NOMO-1 (cell line): ENCODE data around the gene CASR.
"Not testable (repeated sequence)": the region's sequence is repeated elsewhere in the genome, so short reads cannot be mapped to it uniquely, and the experiment has no call there.

Experiments used
- DNase-seq, 2 experiments: peaks; one replicate each; lab custom pipeline; 2025; ENCODE audit not compliant: unreplicated experiment in 2 of 2; lab: John Stamatoyannopoulos, UW

CASR gene, protein sequence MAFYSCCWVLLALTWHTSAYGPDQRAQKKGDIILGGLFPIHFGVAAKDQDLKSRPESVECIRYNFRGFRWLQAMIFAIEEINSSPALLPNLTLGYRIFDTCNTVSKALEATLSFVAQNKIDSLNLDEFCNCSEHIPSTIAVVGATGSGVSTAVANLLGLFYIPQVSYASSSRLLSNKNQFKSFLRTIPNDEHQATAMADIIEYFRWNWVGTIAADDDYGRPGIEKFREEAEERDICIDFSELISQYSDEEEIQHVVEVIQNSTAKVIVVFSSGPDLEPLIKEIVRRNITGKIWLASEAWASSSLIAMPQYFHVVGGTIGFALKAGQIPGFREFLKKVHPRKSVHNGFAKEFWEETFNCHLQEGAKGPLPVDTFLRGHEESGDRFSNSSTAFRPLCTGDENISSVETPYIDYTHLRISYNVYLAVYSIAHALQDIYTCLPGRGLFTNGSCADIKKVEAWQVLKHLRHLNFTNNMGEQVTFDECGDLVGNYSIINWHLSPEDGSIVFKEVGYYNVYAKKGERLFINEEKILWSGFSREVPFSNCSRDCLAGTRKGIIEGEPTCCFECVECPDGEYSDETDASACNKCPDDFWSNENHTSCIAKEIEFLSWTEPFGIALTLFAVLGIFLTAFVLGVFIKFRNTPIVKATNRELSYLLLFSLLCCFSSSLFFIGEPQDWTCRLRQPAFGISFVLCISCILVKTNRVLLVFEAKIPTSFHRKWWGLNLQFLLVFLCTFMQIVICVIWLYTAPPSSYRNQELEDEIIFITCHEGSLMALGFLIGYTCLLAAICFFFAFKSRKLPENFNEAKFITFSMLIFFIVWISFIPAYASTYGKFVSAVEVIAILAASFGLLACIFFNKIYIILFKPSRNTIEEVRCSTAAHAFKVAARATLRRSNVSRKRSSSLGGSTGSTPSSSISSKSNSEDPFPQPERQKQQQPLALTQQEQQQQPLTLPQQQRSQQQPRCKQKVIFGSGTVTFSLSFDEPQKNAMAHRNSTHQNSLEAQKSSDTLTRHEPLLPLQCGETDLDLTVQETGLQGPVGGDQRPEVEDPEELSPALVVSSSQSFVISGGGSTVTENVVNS

GRCh38 chr3:122183521-122183892 lies at the start of gene CASR:
TSS of gene CASR (plus strand) at chr3:122183668. CDS start at chr3:122254190, 70,522 bp downstream.
- no peak for DNase-seq

DNA sequence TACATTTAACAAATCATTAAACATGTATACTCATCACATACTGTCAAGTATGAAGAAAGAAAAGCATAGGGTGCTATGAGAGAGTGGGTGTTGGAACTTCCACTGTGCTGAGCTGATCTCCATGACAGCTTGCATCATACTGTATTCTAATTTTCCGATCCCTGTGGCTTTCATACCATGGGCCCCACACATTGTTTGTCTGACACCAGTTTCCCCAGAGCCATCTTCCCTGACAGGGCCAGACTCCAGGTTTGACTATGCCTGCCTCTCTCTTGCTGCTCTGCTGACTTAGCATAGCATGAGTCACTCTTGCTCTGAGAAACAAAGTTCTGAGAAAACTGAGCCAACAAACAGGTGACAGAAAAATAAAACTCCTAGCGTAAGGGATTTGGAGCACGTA lies 37.0 kb upstream of the CASR start:
- no peak for DNase-seq

DNA sequence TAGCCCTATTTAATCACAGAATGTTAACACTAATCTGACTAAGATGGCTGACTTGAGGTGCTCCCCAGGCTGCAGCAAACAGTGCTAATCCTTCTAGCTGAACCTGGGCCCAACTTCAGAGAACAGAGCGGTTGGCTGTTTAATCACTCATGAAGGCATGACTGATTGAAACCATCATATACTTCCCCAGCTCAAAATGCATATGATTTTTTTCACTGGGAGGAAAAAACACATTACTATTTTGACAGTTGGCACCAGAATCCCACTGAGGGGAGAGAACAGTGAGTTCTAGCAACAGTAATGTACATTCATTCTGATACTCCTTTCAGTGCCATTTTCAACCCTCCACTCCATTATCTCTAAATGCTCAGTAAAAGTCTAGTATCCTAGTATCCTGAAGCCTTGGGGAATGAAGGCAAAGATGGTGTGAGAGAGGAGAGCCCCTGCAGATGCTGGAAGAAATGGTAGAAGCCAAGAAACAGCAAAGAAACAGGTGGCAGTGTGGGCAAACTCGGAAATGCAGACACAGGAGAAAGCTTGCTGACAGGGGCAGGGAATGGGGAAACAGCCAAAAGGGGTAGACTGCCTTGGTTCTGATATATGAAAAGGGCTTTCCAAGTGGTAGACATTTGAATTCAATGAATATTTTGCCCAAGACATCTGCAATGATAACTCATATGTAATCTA lies 34.4 kb upstream of the CASR start:
- DNase-seq = no peak

GRCh38 chr3:122151480-122151879 lies 32.0 kb upstream of the CASR start:
- DNase-seq = no peak

- DNase-seq = not testable (repeated sequence)
These were observed 18.5 kb upstream of the CASR start for GRCh38 chr3:122164983-122165382.

- no peak for DNase-seq
These were observed 15.8 kb upstream of the CASR start for GRCh38 chr3:122167630-122168029.

DNA sequence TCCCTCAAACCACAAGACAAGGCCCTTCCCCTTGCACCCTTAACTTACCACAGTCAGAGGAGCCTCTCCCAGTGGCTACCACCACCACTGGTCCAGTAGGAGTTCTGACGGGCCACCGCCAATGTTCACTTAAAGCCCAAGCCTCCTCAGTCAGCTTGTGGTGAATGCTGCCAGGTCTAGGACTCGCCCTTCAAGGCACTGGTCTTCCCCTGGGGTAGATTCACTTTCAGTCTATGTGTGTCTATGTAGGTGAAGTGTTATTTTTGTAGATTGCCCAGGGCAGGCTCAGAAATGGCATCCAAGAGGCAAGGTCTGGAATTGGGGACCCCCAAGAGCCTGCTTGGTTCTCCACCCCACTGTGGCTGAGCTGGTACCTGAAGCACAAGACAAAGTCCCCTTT lies 15.4 kb upstream of the CASR start:
- no peak for DNase-seq

DNA sequence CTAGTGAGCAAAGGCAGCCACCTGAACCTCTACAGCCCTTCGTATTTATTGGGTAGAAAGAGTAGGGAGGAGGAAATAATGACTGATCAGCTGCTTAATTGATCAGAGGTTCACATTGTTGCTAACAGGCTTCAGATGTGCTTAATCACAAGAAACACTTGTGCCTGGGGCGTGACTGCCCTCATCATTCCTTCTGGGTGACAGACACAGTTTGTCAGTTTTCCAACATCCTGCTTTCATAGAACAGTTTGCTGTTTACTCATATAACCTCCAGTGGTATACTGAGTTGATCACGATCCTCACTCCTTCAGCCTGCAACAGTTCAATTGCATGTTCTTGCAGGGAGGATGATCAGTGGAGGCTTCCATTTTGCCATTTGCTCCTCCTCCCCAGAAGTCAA lies 13.6 kb upstream of the CASR start:
- DNase-seq = no peak

- not testable (repeated sequence) for DNase-seq
These were observed 12.1 kb upstream of the CASR start for GRCh38 chr3:122171361-122171760.

DNA sequence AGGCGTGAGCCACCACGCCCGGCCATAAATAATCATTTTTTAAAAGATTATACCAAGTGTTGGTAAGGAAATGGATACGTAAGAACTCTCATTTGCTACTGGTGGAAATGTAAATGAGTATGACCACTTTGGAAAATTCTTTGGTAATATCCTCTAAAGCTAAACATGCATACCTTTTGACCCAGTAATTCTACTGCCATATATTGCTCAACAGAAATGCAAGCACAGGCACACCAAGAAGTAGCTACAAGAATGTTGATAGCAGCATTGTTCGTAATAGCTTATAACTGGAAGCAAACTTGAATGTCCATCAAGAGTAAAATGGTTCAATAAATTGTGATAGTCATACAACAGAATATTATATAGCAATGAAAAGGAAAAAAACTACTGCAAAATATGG lies 4.8 kb upstream of the CASR start:
- no peak for DNase-seq

GRCh38 chr3:122183893-122184590 lies 574 bp downstream of the CASR start:
- DNase-seq = no peak

DNA sequence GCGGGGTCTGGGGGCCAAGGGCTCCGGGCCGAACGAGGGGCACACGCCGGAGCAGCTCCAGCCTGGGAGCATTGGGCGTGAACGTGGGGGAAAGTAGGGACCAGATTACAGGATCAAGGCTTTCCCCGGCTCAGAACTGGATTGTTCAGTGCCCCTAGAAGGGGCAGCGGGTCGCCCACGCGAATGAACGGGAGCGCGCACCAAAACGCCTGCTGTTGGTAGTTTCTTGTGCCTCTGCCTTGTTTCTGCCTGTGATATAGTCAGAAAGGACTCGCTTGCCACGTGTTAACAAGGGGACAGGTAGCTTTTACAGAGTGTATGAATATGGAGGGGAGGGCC lies 1.1 kb downstream of the CASR start:
- no peak for DNase-seq

- DNase-seq = no peak
These were observed 2.9 kb downstream of the CASR start for GRCh38 chr3:122186372-122186771.

- DNase-seq = no peak
These were observed 5.3 kb downstream of the CASR start for GRCh38 chr3:122188737-122189136.

DNA sequence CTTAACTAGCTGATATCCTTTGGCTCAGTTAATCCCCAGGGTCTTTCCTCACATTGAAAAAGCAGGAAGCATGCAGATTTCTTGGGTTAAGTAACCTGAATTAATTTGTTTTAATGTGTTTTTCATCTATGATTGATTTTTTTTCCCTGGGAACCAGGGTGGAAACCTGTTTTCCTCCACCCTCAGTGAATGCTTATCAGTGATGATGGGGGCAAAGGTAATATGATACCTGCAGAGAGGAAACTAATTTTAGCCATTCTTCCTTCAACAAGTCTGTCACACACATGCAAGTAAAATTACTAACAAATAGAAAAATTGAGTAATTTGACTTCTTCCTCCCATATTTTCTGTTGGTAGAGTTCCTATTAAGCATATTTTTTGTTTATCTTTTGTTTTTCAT lies 5.9 kb downstream of the CASR start:
- no peak for DNase-seq

DNA sequence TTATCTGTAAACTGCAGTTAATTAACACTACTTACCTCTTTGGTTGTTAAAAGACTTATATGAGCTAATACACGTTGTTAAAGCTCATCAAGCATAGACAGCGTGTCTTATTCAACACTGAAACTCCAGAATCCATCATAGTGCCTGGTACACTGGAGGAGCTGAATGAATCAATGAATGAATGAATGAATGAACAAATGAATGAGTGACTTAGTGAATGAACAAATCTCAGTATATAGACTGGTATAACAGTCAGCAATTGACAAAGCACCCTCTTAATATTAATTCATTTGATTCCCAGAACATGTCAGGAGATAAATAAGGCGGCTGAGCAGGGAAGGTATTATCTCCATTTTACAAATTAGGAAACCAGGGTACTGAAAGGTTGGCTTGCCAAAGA lies 7.1 kb downstream of the CASR start:
- no peak for DNase-seq

DNA sequence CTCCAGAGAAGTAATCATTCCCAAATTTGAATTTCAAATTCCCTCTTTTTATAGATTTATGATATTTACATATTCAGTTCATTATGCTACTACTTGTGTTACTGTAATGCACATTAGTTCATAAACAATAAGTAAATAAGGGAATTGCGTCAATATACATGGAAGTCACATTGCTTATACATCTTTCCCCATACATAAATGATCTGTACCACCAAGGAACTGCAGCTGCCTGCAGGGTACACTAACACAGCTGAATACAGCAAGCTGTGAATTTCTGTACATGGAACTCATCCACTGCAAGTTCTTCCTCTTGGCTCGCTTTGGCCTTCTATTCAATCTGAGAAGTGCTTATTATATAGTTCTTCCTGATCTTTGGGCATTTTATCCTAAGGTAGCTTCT lies 15.5 kb downstream of the CASR start:
- no peak for DNase-seq

- DNase-seq = no peak
These were observed 16.1 kb downstream of the CASR start for GRCh38 chr3:122199552-122199951.

DNA sequence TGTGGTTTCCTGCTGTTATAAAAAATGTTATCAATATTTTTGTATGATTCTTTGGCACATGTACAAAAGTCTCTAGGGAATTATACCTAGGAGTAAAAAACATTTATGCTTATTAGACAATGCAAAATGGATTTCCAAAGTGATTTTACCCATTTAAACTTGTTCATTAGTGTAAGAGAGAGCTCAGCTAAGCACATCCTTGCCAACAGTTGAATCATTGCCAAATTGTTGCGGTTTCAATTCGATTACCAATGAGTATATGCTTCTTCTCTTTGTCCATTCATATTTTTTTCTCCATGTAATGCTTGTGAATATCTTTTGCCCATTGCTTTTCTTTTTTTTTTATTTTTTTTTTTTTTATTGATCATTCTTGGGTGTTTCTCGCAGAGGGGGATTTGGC lies 17.2 kb downstream of the CASR start:
- DNase-seq = no peak

- DNase-seq = not testable (repeated sequence)
These were observed 18.0 kb downstream of the CASR start for GRCh38 chr3:122201476-122201875.
